HG03280 (cell line): Measurements from ENCODE around the gene CCDC178.

Source experiments
- ATAC-seq: cut with Tn5 transposase; IDR thresholded peaks from one replicate; pipeline ENCODE4 v1.9.1; 2021; ENCODE audit warnings: mild to moderate bottlenecking, moderate library complexity; ENCODE audit not compliant: unreplicated experiment

Gene CCDC178

GRCh38 chr18:32891130-32891529, 549.4 kb downstream of the CCDC178 start:
- ATAC-seq, result no peak

GRCh38 chr18:32889615-32890593, 550.6 kb downstream of the CCDC178 start:
- ATAC-seq, result no peak

- ATAC-seq, result no peak
Observed at GRCh38 chr18:32888306-32888705, 552.2 kb downstream of the CCDC178 start.
